ENCODE measurements around the gene HES2. TPM values are rescaled to one million over a fixed set of nuclear protein-coding genes. Genes with fewer than 3 reads are reported as not detected.
"Not testable (repeated sequence)": the region's sequence is repeated elsewhere in the genome, so short reads cannot be mapped to it uniquely, and the experiment has no call there.

The HES2 gene
- total RNA-seq, 1 donor from 2014 or later = 44.7 TPM

DNA sequence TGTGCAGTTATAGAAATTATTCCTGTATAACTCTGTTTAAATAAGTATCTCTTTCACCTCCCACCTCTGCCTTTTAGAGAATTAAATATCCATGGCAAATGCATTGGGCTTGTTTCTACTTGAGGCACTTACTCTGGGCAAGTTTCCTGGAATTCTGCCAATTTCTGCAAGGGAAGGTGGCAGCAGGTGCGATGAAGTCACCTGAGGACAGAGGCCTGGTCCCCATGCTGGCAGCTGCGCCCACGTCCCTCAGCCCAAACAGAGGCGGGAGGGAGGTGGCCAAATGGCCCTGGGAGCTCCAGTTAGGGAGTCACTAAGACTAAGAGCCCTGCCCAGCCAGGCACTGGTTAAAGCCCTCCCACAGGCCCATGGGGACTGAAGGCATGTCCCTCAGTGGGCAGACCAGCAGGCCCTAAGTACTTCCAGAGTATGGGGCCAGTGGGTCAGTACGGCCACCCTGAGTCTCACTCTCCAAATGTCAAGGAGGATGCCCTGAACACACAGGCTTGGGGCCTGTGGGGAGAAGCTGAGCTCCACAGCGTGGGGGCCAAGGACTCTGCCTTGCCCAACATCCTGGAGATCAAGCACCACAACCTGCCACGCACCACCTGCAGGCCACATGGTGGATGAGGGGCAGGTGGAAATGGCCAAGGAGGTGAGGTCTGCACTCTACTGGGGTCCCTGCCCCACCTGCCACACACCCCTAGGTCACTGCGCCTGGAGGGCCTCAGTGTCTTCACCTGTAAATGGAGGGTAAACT, 45.6 kb downstream of the HES2 start:
- Histone ChIP-seq H3K4me1 (no peaks in the 10 kb centered on the region), H3K9me3 (no peaks in the 10 kb centered on the region), H3K27ac (no peak overlapping the region), H3K4me3 (no peak overlapping the region), H3K27me3 (no peaks in the 10 kb centered on the region), H3K36me3 (no peaks in the 10 kb centered on the region)
- DNase-seq (ENCODE audit: extremely low spot score in 2 of 2) = no peak
- intact Hi-C loops (cut with DNase I) = no loop called here
- no peak for TF ChIP-seq POLR2AphosphoS5 (IDR thresholded peaks at IDR 0.05; ENCODE audit: insufficient read depth in 1 of 2, low read depth in 1 of 2)

DNA sequence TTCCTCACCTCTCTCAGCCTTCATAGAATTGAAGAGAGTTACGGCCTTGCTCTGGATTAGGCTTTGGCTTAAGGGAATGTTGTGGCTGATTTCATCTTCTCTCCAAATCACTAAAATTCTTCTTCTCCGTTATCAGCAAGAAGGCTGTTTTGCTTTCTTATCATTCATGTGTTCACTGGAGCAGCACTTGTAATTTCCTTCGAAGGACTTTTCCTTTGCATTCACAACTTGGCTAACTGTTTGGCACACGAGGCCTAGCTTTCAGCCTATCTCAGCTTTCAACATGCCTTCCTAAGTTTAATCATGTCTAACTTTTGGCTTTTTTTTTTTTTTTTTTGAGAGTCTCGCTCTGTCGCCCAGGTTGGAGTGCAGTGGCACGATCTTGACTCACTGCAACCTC, 47.5 kb downstream of the HES2 start:
- intact Hi-C loops (cut with DNase I) = not testable (repeated sequence)

DNA sequence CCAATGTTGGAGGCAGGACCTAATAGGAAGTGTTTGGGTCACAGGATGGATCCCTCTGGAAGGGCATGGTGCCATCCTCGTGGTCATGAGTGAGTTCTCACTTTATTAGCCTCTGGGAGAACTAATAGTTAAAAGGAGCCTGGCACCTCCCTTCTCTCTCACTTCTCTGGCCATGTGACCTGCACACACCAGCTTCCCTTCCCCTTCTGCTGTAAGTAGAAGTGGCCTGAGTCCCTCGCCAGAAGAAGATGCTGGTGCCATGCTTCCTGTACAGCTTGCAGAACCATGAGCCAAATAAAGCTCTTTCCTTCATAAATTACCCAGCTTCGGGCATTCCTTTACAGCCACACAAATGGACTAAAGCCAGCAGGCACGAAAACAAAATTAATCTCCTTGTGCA, 49.7 kb downstream of the HES2 start:
- H3K27ac ChIP-seq = no peak overlapping the region
- no peak overlapping the region for H3K4me3 ChIP-seq
- H3K36me3 ChIP-seq = no peaks in the 10 kb centered on the region
- H3K27me3 ChIP-seq = no peaks in the 10 kb centered on the region
- H3K9me3 ChIP-seq = no peaks in the 10 kb centered on the region
- intact Hi-C loops (cut with DNase I) = no loop called here
- DNase-seq (ENCODE audit: extremely low spot score in 2 of 2) = no peak
- peaks cover 16% of the 10 kb centered on the region for H3K4me1 ChIP-seq
- TF ChIP-seq POLR2A (IDR thresholded peaks at IDR 0.05) (no peak), POLR2AphosphoS5 (IDR thresholded peaks at IDR 0.05; ENCODE audit: insufficient read depth in 1 of 2, low read depth in 1 of 2) (no peak)
- TF ChIP-seq, protein P1, sequence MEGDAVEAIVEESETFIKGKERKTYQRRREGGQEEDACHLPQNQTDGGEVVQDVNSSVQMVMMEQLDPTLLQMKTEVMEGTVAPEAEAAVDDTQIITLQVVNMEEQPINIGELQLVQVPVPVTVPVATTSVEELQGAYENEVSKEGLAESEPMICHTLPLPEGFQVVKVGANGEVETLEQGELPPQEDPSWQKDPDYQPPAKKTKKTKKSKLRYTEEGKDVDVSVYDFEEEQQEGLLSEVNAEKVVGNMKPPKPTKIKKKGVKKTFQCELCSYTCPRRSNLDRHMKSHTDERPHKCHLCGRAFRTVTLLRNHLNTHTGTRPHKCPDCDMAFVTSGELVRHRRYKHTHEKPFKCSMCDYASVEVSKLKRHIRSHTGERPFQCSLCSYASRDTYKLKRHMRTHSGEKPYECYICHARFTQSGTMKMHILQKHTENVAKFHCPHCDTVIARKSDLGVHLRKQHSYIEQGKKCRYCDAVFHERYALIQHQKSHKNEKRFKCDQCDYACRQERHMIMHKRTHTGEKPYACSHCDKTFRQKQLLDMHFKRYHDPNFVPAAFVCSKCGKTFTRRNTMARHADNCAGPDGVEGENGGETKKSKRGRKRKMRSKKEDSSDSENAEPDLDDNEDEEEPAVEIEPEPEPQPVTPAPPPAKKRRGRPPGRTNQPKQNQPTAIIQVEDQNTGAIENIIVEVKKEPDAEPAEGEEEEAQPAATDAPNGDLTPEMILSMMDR (IDR thresholded peaks at IDR 0.05) = no peak

More for the DNA sequence above, 47.5 kb downstream of the HES2 start:
- H3K27ac ChIP-seq; H3K4me3 ChIP-seq; H3K36me3 ChIP-seq; H3K4me1 ChIP-seq; H3K27me3 ChIP-seq; H3K9me3 ChIP-seq; DNase-seq (ENCODE audit: extremely low spot score in 2 of 2): not testable (repeated sequence)

DNA sequence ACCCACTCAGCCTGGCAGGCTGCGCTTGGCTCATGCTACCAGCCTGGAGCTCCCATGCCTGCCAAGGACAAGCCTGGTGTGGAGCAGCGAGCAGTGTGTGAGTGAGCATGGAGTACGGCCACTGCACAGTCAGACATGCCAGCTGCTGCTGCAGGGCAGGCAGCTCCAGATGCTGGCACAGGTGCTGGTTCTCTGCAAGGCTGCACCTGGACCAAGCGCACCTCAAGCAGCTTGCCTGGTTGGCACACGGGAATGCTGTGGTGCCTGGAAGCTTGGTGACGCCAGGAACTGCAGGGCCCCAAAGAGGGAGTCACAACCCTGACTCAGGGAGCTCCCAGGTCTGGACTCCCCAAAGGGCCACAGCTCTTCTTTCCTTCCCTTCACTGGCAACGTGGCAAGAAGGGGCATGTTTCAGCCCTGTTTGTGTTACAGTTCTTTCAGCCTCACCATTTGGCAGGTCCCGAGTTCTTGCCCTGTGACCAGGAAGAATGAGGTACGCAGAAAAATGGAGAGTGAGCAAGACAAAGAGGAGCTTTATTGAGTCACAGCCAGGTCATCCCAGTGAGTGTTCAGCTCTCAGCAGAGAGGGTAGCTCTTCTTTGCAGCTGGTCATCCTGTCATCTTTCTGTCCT, 52.2 kb downstream of the HES2 start:
- H3K27ac ChIP-seq = no peak overlapping the region
- DNase-seq (ENCODE audit: extremely low spot score in 2 of 2) = no peak
- no peaks in the 10 kb centered on the region for H3K27me3 ChIP-seq
- intact Hi-C loops (cut with DNase I) = loop anchor here (10.0 kb wide), 1 partner anchor 67 kb away; no protein-coding TSS in a partner anchor
- H3K4me1 ChIP-seq = peaks cover 24% of the 10 kb centered on the region
- H3K4me3 ChIP-seq = no peak overlapping the region
- H3K9me3 ChIP-seq = no peaks in the 10 kb centered on the region
- TF ChIP-seq, protein P1 (IDR thresholded peaks at IDR 0.05) = no peak
- no peak for TF ChIP-seq POLR2A (IDR thresholded peaks at IDR 0.05)
- peak in 1 of 2 donors; percentile 53 for TF ChIP-seq POLR2AphosphoS5 (IDR thresholded peaks at IDR 0.05; ENCODE audit: insufficient read depth in 1 of 2, low read depth in 1 of 2)
- H3K36me3 ChIP-seq = no peaks in the 10 kb centered on the region

DNA sequence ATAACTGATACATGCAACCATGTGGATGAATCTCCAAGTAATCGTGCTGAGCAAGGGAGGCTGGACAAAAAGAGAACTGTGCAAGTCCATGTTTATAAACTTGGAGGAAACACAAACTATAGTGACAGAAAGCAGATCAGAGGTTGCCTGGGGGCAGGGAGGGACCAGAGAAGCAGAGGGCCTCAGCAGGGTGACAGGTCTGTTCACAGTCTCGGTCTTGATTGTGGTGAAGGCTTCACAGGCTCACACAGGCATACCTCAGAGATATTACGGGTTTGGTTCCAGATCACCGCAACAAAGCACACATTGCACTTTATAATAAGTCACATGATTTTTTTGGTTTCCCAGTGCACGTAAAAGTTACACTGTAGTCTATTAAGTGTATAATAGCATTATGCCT, 54.7 kb downstream of the HES2 start:
- intact Hi-C loops (cut with DNase I) = loop anchor here (10.0 kb wide), 1 partner anchor 70 kb away; no protein-coding TSS in a partner anchor

More for the DNA sequence above, 54.7 kb downstream of the HES2 start:
- Histone ChIP-seq H3K4me1 (peaks cover 30% of the 10 kb centered on the region), H3K9me3 (no peaks in the 10 kb centered on the region), H3K36me3 (no peaks in the 10 kb centered on the region), H3K4me3 (no peak overlapping the region), H3K27me3 (no peaks in the 10 kb centered on the region), H3K27ac (no peak overlapping the region)
- DNase-seq (ENCODE audit: extremely low spot score in 2 of 2) = no peak
- TF ChIP-seq POLR2A (IDR thresholded peaks at IDR 0.05) (no peak), POLR2AphosphoS5 (IDR thresholded peaks at IDR 0.05; ENCODE audit: insufficient read depth in 1 of 2, low read depth in 1 of 2) (no peak)
- TF ChIP-seq, protein P1 (IDR thresholded peaks at IDR 0.05) = no peak

Data from vagina (tissue), 2 donors.